HepG2 (cell line): ENCODE results near the gene TMEM116. TPM values are rescaled to one million over a fixed set of nuclear protein-coding genes. Genes with fewer than 3 reads are reported as not detected.

ENCODE experiments used
- ADNP ChIP-seq: sonication (generic); formaldehyde crosslinking; IDR thresholded peaks from 2 replicates; pipeline ENCODE4 v1.4.0; 2020; ENCODE audit warnings: missing genetic modification reagents
- ATAD3A ChIP-seq: sonication (generic); formaldehyde crosslinking; IDR thresholded peaks from 2 replicates; pipeline ENCODE4 v1.4.0; 2020; ENCODE audit warnings: missing genetic modification reagents
- CENPX ChIP-seq: sonication (generic); formaldehyde crosslinking; IDR thresholded peaks from 2 replicates; pipeline ENCODE4 v1.9.0; 2021; ENCODE audit warnings: mild to moderate bottlenecking, missing genetic modification reagents, moderate library complexity
- CREM ChIP-seq, 2 experiments: sonication (generic) in 1 of 2; formaldehyde crosslinking in 1 of 2; IDR thresholded peaks; 2 replicates each; pipeline versions ENCODE4 v1.4.0 to v1.6.1; 2016 to 2020; ENCODE audit warnings: antibody characterized with exemption in 1 of 2, mild to moderate bottlenecking in 1 of 2, missing genetic modification reagents in 1 of 2
- FOXO1 ChIP-seq: sonication (generic); formaldehyde crosslinking; IDR thresholded peaks from 2 replicates; pipeline ENCODE4 v1.4.0; 2020; ENCODE audit warnings: missing genetic modification reagents
- FOXP1 ChIP-seq, 2 experiments: fragments of 450-650 bp in 1 of 2; IDR thresholded peaks; 2 replicates each; pipeline ENCODE4 v1.6.1; 2017 to 2018; ENCODE audit warnings: antibody characterized with exemption in 1 of 2
- GATAD2A ChIP-seq: IDR thresholded peaks from 2 replicates; pipeline ENCODE4 v1.6.1; 2016
- JARID2 ChIP-seq: sonication (generic); formaldehyde crosslinking; IDR thresholded peaks from 2 replicates; pipeline ENCODE4 v1.8.1; 2023; ENCODE audit warnings: missing genetic modification reagents, inconsistent platforms; ENCODE audit not compliant: insufficient replicate concordance
- KDM5B ChIP-seq: sonication (generic); formaldehyde crosslinking; IDR thresholded peaks from 2 replicates; pipeline ENCODE4 v1.4.0; 2020; ENCODE audit warnings: missing genetic modification reagents, mild to moderate bottlenecking, borderline replicate concordance
- KLF11 ChIP-seq: IDR thresholded peaks from 2 replicates; pipeline ENCODE4 v1.6.1; 2016; ENCODE audit warnings: missing compliant biosample characterization
- NFIC ChIP-seq: IDR thresholded peaks from 2 replicates; pipeline ENCODE4 v1.6.1; 2012; ENCODE audit warnings: mild to moderate bottlenecking, low read length, inconsistent platforms
- POGK ChIP-seq: sonication (generic); formaldehyde crosslinking; conservative IDR thresholded peaks from 2 replicates; pipeline ENCODE4 v1.8.0; 2022; ENCODE audit warnings: mild to moderate bottlenecking, moderate library complexity, missing genetic modification reagents
- RFX5 ChIP-seq: IDR thresholded peaks from 2 replicates; pipeline ENCODE4 v1.6.1; 2011; ENCODE audit warnings: low read depth, low read length, improper control_type of control experiment
- SIN3A ChIP-seq: IDR thresholded peaks from 2 replicates; pipeline ENCODE4 v1.6.1; 2011; ENCODE audit warnings: low read depth, mild to moderate bottlenecking, control low read depth, low read length, borderline replicate concordance
- TCF12 ChIP-seq, 2 experiments: fragments of 450-650 bp in 1 of 2; sonication (generic) in 1 of 2; formaldehyde crosslinking in 1 of 2; IDR thresholded peaks; 2 replicates each; pipeline versions ENCODE4 v1.6.1 to v1.8.0; 2017 to 2022; ENCODE audit warnings: antibody characterized with exemption in 1 of 2, mild to moderate bottlenecking in 1 of 2, missing genetic modification reagents in 1 of 2, moderate library complexity in 1 of 2
- ZBTB1 ChIP-seq: sonication (generic); formaldehyde crosslinking; IDR thresholded peaks from 2 replicates; pipeline ENCODE4 v1.4.0; 2020; ENCODE audit warnings: missing genetic modification reagents, borderline replicate concordance
- ZFP82 ChIP-seq: sonication (generic); formaldehyde crosslinking; IDR thresholded peaks from 2 replicates; pipeline ENCODE4 v1.5.1; 2020; ENCODE audit warnings: mild to moderate bottlenecking, missing genetic modification reagents, borderline replicate concordance
- ZFYVE20 ChIP-seq: sonication (generic); formaldehyde crosslinking; IDR thresholded peaks from 2 replicates; pipeline ENCODE4 v1.8.0; 2023; ENCODE audit warnings: low read depth, mild to moderate bottlenecking, moderate library complexity, missing genetic modification reagents, borderline replicate concordance
- ZMYM3 ChIP-seq: sonication (generic); formaldehyde crosslinking; IDR thresholded peaks from 2 replicates; pipeline ENCODE4 v1.5.1; 2020; ENCODE audit warnings: mild to moderate bottlenecking, missing genetic modification reagents
- ZNF136 ChIP-seq: sonication (generic); formaldehyde crosslinking; IDR thresholded peaks from 2 replicates; pipeline ENCODE4 v1.8.1; 2022; ENCODE audit warnings: low read depth, mild to moderate bottlenecking, moderate library complexity, missing genetic modification reagents
- ZNF468 ChIP-seq: sonication (generic); formaldehyde crosslinking; IDR thresholded peaks from 2 replicates; pipeline ENCODE4 v1.8.0; 2022; ENCODE audit warnings: mild to moderate bottlenecking, moderate library complexity, missing genetic modification reagents
- ZNF549 ChIP-seq: sonication (generic); formaldehyde crosslinking; IDR thresholded peaks from 2 replicates; pipeline ENCODE4 v1.5.0; 2020; ENCODE audit warnings: missing genetic modification reagents
- ZNF782 ChIP-seq: sonication (generic); formaldehyde crosslinking; IDR thresholded peaks from 2 replicates; pipeline ENCODE4 v1.4.0; 2020; ENCODE audit warnings: missing genetic modification reagents, mild to moderate bottlenecking, borderline replicate concordance
- ZNF792 ChIP-seq: IDR thresholded peaks from 2 replicates; pipeline ENCODE4 v1.6.1; 2016
- polyA plus RNA-seq, 8 experiments: library from polyadenylated mRNA; depleted of rRNA in 3 of 8; stranded (reverse) in 7 of 8; unstranded in 1 of 8; fragments of >200 nt; fragmentation: Illumina TruSeq in 4 of 8; extraction: Trizol in 4 of 8; gene quantifications; 2 replicates each; pipeline versions ENCODE4 v1.2.1 to v1.2.3, GENCODE V29; 2011 to 2016; ENCODE audit warnings: low read depth in 4 of 8, missing spikeins in 1 of 8, mixed read lengths in 1 of 8; ENCODE audit not compliant: insufficient read depth in 1 of 8
- total RNA-seq, 5 experiments: library from RNA; depleted of rRNA; stranded (reverse); fragments of >200 nt; fragmentation: Illumina TruSeq; extraction: Trizol; gene quantifications; 2 replicates each; pipeline ENCODE4 v1.2.3, GENCODE V29; 2016; ENCODE audit warnings: low read depth in 1 of 5
- TF ChIP-seq, protein P1 (sequence below): sonication (generic); formaldehyde crosslinking; IDR thresholded peaks from 2 replicates; pipeline ENCODE4 v1.5.0; 2020; ENCODE audit warnings: missing genetic modification reagents
- TF ChIP-seq, protein P2 (sequence below): sonication (generic); formaldehyde crosslinking; conservative IDR thresholded peaks from 2 replicates; pipeline ENCODE4 v1.8.0; 2022; ENCODE audit warnings: missing genetic modification reagents

Gene TMEM116
- total and polyA plus RNA-seq, 2 of the 13 experiments (the other 11 are each of a cell fraction or from before 2014, with no cell fraction given): 14.0 to 17.8 TPM

GRCh38 chr12:112012775-112013600, at the start of gene TMEM116, which contains the start of gene ERP29 (continued):
- TF ChIP-seq TCF12 (IDR thresholded peaks at IDR 0.05) (no peak), TCF12 (CRISPR knock-in tag; IDR thresholded peaks at IDR 0.05) (no peak), ZNF549 (CRISPR knock-in tag) (no peak; the same call in 1 of the 2 replicates), KLF11 (CRISPR knock-in tag) (peak; percentile 50; the same call in 1 of the 2 replicates), KDM5B (peak; percentile 25; the same call in 1 of the 2 replicates), ZNF782 (CRISPR knock-in tag) (peak; percentile 66; the same call in 1 of the 2 replicates), ATAD3A (CRISPR knock-in tag) (no peak), JARID2 (CRISPR knock-in tag) (peak; percentile 52), ZNF468 (no peak), ZMYM3 (CRISPR knock-in tag) (peak; percentile 5; the same call in 1 of the 2 replicates), RFX5 (no peak), FOXP1 (IDR thresholded peaks at IDR 0.05) (no peak), FOXP1 (CRISPR knock-in tag; IDR thresholded peaks at IDR 0.05) (0 out of 2 replicates have a peak, but pooled peaks have one; percentile 15), ZFYVE20 (CRISPR knock-in tag) (peak; percentile 45; the same call in 1 of the 2 replicates), SIN3A (peak; percentile 78; the same call in 1 of the 2 replicates), NFIC (no peak), FOXO1 (CRISPR knock-in tag) (no peak), CENPX (CRISPR knock-in tag) (no peak), CREM (IDR thresholded peaks at IDR 0.05) (no peak; the same call in none of the 2 replicates), CREM (CRISPR knock-in tag; IDR thresholded peaks at IDR 0.05) (no peak), ADNP (CRISPR knock-in tag) (no peak), ZFP82 (no peak), POGK (CRISPR knock-in tag) (peak; percentile 64; the same call in 1 of the 2 replicates), GATAD2A (peak; percentile 23), ZNF792 (CRISPR knock-in tag) (no peak), ZBTB1 (no peak), ZNF136 (CRISPR knock-in tag) (no peak)
- TF ChIP-seq, protein P1, sequence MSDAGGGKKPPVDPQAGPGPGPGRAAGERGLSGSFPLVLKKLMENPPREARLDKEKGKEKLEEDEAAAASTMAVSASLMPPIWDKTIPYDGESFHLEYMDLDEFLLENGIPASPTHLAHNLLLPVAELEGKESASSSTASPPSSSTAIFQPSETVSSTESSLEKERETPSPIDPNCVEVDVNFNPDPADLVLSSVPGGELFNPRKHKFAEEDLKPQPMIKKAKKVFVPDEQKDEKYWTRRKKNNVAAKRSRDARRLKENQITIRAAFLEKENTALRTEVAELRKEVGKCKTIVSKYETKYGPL: 0 out of 2 replicates have a peak, but pooled peaks have one; percentile 6
- TF ChIP-seq, protein P2, sequence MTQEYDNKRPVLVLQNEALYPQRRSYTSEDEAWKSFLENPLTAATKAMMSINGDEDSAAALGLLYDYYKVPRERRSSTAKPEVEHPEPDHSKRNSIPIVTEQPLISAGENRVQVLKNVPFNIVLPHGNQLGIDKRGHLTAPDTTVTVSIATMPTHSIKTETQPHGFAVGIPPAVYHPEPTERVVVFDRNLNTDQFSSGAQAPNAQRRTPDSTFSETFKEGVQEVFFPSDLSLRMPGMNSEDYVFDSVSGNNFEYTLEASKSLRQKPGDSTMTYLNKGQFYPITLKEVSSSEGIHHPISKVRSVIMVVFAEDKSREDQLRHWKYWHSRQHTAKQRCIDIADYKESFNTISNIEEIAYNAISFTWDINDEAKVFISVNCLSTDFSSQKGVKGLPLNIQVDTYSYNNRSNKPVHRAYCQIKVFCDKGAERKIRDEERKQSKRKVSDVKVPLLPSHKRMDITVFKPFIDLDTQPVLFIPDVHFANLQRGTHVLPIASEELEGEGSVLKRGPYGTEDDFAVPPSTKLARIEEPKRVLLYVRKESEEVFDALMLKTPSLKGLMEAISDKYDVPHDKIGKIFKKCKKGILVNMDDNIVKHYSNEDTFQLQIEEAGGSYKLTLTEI (CRISPR knock-in tag): no peak
